ENCODE measurements around the gene ABR. TPM values are rescaled to one million over a fixed set of nuclear protein-coding genes. Genes with fewer than 3 reads are reported as not detected.

Gene ABR
- total RNA-seq, 1 donor from 2014 or later, result 76.6 TPM

DNA sequence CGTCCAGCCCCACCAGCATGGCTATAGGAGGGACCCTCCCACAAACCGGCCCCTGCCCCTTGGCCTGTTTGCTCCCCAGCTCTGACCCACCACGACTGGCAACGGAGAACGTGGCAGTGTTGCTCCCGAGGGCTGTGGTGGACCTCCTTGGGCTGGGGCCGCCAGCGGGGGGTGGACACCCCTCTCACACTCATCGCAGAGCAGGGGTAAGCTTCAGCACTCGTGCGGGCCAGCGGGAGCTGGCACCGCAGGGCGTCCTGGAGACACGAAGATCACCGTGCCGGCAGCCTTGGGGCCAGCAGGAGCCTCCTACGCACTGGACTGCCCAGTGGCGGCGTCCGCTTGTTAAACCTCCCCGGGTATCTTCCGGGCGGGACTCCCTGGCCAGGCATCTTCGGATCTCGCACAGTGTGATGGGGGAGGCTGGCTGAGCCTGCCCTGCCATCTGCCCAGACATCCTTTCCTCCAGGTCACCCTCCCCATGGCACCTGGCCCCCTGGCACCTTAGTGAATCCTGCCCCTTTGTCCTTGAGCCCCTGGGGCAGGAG is 53.5 kb downstream of the ABR start:
- DNase-seq (ENCODE audit: low spot score), result no peak
- no peaks in the 10 kb centered on the region for H3K4me1 Mint-ChIP-seq (ENCODE audit: unreplicated experiment)
- TF ChIP-seq, protein P1, sequence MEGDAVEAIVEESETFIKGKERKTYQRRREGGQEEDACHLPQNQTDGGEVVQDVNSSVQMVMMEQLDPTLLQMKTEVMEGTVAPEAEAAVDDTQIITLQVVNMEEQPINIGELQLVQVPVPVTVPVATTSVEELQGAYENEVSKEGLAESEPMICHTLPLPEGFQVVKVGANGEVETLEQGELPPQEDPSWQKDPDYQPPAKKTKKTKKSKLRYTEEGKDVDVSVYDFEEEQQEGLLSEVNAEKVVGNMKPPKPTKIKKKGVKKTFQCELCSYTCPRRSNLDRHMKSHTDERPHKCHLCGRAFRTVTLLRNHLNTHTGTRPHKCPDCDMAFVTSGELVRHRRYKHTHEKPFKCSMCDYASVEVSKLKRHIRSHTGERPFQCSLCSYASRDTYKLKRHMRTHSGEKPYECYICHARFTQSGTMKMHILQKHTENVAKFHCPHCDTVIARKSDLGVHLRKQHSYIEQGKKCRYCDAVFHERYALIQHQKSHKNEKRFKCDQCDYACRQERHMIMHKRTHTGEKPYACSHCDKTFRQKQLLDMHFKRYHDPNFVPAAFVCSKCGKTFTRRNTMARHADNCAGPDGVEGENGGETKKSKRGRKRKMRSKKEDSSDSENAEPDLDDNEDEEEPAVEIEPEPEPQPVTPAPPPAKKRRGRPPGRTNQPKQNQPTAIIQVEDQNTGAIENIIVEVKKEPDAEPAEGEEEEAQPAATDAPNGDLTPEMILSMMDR (IDR thresholded peaks at IDR 0.05; ENCODE audit: unreplicated experiment), result no peak
- H3K9me3 Mint-ChIP-seq (ENCODE audit: unreplicated experiment), result no peaks in the 10 kb centered on the region
- H3K36me3 Mint-ChIP-seq (ENCODE audit: low read depth, unreplicated experiment), result no peaks in the 10 kb centered on the region
- peaks cover 13% of the 10 kb centered on the region for H3K27me3 Mint-ChIP-seq (ENCODE audit: unreplicated experiment)
- no peak overlapping the region for H3K27ac Mint-ChIP-seq (ENCODE audit: unreplicated experiment)
- no peak overlapping the region for H3K4me3 Mint-ChIP-seq (ENCODE audit: unreplicated experiment)

DNA sequence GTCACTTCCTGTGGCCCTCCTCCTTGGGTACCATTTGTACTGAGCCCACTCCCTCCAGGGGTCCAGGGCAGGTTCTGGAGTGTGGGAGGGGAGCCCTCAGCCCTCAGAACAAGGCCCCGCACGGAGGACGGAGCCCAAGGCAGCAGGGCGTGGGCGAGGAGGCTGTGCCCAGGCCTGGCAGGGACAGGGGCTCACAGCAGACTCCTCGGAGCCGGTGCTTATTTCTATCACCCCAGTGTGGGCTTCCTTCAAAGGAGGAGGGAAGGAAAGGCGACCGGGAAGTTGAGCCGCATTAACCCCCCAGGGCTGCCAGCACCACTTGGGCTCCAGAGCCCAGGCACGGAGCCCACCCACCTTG is 54.0 kb downstream of the ABR start:
- Mint-ChIP-seq H3K36me3 (ENCODE audit: low read depth, unreplicated experiment) (no peaks in the 10 kb centered on the region), H3K27me3 (ENCODE audit: unreplicated experiment) (peaks cover 13% of the 10 kb centered on the region), H3K4me1 (ENCODE audit: unreplicated experiment) (no peaks in the 10 kb centered on the region), H3K4me3 (ENCODE audit: unreplicated experiment) (no peak overlapping the region), H3K9me3 (ENCODE audit: unreplicated experiment) (no peaks in the 10 kb centered on the region), H3K27ac (ENCODE audit: unreplicated experiment) (no peak overlapping the region)
- DNase-seq (ENCODE audit: low spot score), result no peak
- TF ChIP-seq, protein P1 (IDR thresholded peaks at IDR 0.05; ENCODE audit: unreplicated experiment), result no peak

DNA sequence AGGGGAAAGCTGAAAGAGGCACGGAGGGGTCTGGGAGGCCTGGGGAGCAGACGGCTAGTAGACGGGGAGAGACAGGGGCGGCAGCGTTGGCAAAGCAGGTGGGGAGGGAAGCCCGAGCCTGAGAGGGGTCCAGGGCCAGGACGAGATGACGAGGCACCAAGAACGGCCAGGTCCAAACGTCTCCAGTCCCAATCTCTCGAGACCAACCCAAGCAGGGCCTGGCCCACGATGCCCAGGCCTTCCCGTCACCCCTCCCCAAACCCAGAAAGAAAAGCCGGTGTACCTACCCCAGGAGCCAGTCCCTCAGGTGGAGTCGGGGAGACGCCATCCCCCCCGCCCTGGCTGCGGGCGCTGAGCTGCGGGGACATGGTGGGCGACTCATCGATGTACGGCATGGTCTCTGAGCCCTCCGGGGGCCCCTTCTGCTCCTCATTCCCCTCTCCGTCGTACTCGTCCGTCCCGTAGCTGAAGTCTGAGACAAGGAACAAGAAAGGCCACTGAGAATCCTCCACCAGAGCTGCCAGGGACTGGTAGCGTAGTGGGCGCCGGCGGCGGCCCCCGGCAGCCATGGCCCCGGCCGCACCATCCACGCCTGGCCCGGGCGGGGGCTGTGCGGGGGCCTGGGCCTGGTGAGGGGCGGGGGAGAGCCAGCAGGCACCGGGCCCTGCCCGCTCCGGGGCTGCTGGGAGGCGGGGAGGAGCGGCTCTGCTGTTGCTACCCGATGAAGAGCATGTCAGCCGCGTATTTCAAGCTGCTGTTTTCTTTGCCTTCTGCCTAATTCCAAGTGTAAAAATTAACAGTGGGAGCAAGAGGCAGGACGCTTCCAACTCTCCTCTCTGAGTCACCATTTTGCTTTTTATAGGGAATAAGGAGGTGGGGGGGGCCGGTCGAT is 54.6 kb downstream of the ABR start:
- Mint-ChIP-seq H3K27ac (ENCODE audit: unreplicated experiment) (no peak overlapping the region), H3K36me3 (ENCODE audit: low read depth, unreplicated experiment) (no peaks in the 10 kb centered on the region), H3K27me3 (ENCODE audit: unreplicated experiment) (peaks cover 12% of the 10 kb centered on the region), H3K9me3 (ENCODE audit: unreplicated experiment) (no peaks in the 10 kb centered on the region), H3K4me3 (ENCODE audit: unreplicated experiment) (no peak overlapping the region), H3K4me1 (ENCODE audit: unreplicated experiment) (no peaks in the 10 kb centered on the region)
- TF ChIP-seq, protein P1 (IDR thresholded peaks at IDR 0.05; ENCODE audit: unreplicated experiment), result no peak
- DNase-seq (ENCODE audit: low spot score), result no peak

DNA sequence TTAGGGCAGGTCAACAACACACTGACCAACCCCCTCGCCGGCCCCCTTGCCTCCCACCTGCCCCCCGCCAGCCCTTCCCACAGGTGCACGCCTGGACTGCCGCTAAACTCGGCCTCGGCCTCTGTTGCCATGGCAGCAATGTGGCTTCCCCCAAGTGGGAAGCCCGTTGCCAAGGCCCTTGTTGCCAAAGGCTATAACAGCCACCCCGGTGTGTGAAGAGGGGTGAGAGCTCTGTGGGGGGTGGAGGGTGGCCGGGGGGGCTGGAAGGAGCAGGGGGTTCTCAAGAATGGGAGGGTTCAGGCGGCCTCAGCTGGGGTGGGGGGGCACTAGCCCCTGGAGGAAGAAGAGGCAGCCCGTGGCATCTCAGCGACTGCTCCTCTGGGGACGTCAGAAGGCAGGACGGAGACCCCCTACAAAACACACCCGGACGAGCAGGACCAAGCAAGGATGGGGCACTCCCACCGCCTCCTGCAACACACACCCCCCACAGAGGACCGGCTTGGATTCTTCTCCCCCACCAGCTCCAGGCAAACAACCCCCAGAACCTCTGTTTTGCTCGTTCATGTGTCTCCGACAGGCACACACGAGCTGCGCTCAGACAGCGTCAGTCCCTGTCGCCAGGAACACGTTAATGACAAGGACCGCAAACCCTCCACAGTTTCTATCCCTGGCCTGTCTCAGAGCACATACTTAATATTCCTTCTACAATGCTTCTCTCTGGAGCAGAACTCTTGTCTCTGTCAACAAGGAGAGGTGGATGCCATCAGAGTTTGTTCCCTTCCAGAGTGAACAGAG is 55.7 kb downstream of the ABR start:
- TF ChIP-seq, protein P1 (IDR thresholded peaks at IDR 0.05; ENCODE audit: unreplicated experiment), result no peak
- H3K4me1 Mint-ChIP-seq (ENCODE audit: unreplicated experiment), result no peaks in the 10 kb centered on the region
- no peak for DNase-seq (ENCODE audit: low spot score)
- H3K36me3 Mint-ChIP-seq (ENCODE audit: low read depth, unreplicated experiment), result no peaks in the 10 kb centered on the region
- H3K9me3 Mint-ChIP-seq (ENCODE audit: unreplicated experiment), result no peaks in the 10 kb centered on the region
- H3K27me3 Mint-ChIP-seq (ENCODE audit: unreplicated experiment), result peaks cover 9% of the 10 kb centered on the region
- no peak overlapping the region for H3K4me3 Mint-ChIP-seq (ENCODE audit: unreplicated experiment)
- H3K27ac Mint-ChIP-seq (ENCODE audit: unreplicated experiment), result no peak overlapping the region
